Measurements from ENCODE around the gene IQGAP2. TPM values are rescaled to one million over a fixed set of nuclear protein-coding genes. Genes with fewer than 3 reads are reported as not detected.
A peak's percentile ranks its signal among the peaks of the same experiment; 100 is the strongest.

IQGAP2 gene
- total RNA-seq, 1 experiment from 2014 or later: 0.59 TPM

- peak; percentile 65; the same call in 1 of the 2 replicates for ATAC-seq
- Histone ChIP-seq H3K4me3 (ENCODE audit: low read depth in 2 of 2, low read length in 2 of 2) (no peak overlapping the region), H3K9me3 (ENCODE audit: control insufficient read depth, insufficient read depth, low read depth, low read length) (no peaks in the 10 kb centered on the region), H3K4me1 (ENCODE audit: control insufficient read depth, insufficient read depth, low read length) (no peaks in the 10 kb centered on the region), H3K36me3 (ENCODE audit: control insufficient read depth, insufficient read depth, low read length) (no peaks in the 10 kb centered on the region), H3K27ac (ENCODE audit: low read length) (no peak overlapping the region), H3K27me3 (ENCODE audit: control insufficient read depth, insufficient read depth, low read length) (no peaks in the 10 kb centered on the region)
- intact Hi-C loops (cut with micrococcal nuclease; ENCODE audit: unreplicated experiment) (no loop called here), in situ Hi-C loops (cut with HindIII; ENCODE audit: low pct_unique_long_range_greater_than_20kb, low sequenced_read_pairs) (no loop called here)
- POLR2A ChIA-PET: no interaction called here
- TF ChIP-seq SIN3A (IDR thresholded peaks at IDR 0.05; ENCODE audit: borderline replicate concordance, insufficient read depth, low read depth, low read length) (no peak), POLR2AphosphoS5 (IDR thresholded peaks at IDR 0.05; ENCODE audit: low read depth, low read length) (no peak), CTCF (IDR thresholded peaks at IDR 0.05) (no peak), TCF7L2 (IDR thresholded peaks at IDR 0.05; ENCODE audit: low read depth, low read length) (no peak), REST (IDR thresholded peaks at IDR 0.05; ENCODE audit: insufficient read depth in 1 of 2, low read depth in 2 of 2, low read length in 1 of 2) (no peak)
- no TSS peak for BruUV-seq (replicated peaks)
- DNase-seq (ENCODE audit: low read depth, low spot score): no peak
- CTCF ChIA-PET: no interaction called here
These were observed 271.4 kb downstream of the IQGAP2 start for GRCh38 chr5:76674330-76675066.

GRCh38 chr5:76675364-76675763, 272.3 kb downstream of the IQGAP2 start:
- in situ Hi-C loops (cut with HindIII; ENCODE audit: low pct_unique_long_range_greater_than_20kb, low sequenced_read_pairs): no loop called here
- POLR2A ChIA-PET: no interaction called here

More at GRCh38 chr5:76675364-76675763, 272.3 kb downstream of the IQGAP2 start:
- intact Hi-C loops (cut with micrococcal nuclease; ENCODE audit: unreplicated experiment): no loop called here
- no peak for TF ChIP-seq REST (IDR thresholded peaks at IDR 0.05; ENCODE audit: insufficient read depth in 1 of 2, low read depth in 2 of 2, low read length in 1 of 2)
- no peak for TF ChIP-seq TCF7L2 (IDR thresholded peaks at IDR 0.05; ENCODE audit: low read depth, low read length)
- no peak for TF ChIP-seq POLR2AphosphoS5 (IDR thresholded peaks at IDR 0.05; ENCODE audit: low read depth, low read length)
- TF ChIP-seq SIN3A (IDR thresholded peaks at IDR 0.05; ENCODE audit: borderline replicate concordance, insufficient read depth, low read depth, low read length): no peak
- no peak for TF ChIP-seq CTCF (IDR thresholded peaks at IDR 0.05)
- CTCF ChIA-PET: interaction anchor here (0.5 kb wide), 1 partner anchor 37 kb away, joined by 3 read pairs; no protein-coding TSS in a partner anchor
- Histone ChIP-seq H3K9me3 (ENCODE audit: control insufficient read depth, insufficient read depth, low read depth, low read length) (no peaks in the 10 kb centered on the region), H3K4me3 (ENCODE audit: low read depth in 2 of 2, low read length in 2 of 2) (no peak overlapping the region), H3K27ac (ENCODE audit: low read length) (no peak overlapping the region), H3K27me3 (ENCODE audit: control insufficient read depth, insufficient read depth, low read length) (no peaks in the 10 kb centered on the region), H3K4me1 (ENCODE audit: control insufficient read depth, insufficient read depth, low read length) (no peaks in the 10 kb centered on the region), H3K36me3 (ENCODE audit: control insufficient read depth, insufficient read depth, low read length) (no peaks in the 10 kb centered on the region)
- no TSS peak for BruUV-seq (replicated peaks)
- no peak for DNase-seq (ENCODE audit: low read depth, low spot score)
- ATAC-seq: no peak
